Ascending aorta (tissue), 2 donors: ENCODE results near the gene KLF3. TPM values are rescaled to one million over a fixed set of nuclear protein-coding genes. Genes with fewer than 3 reads are reported as not detected.

ENCODE experiments used
- DNase-seq, 2 donors: peaks; one replicate each; pipeline ENCODE4 v3.0.0-alpha.2; 2019; ENCODE audit warnings: low spot score in 2 of 2
- H3K27ac ChIP-seq, 2 donors: fragments of 200-600 bp; sonication (generic); one replicate each; pipeline ENCODE4 v1.5.1; 2016 to 2017; ENCODE audit warnings: mild to moderate bottlenecking in 1 of 2
- H3K27me3 ChIP-seq: fragments of 200-600 bp; sonication (generic); one replicate; pipeline ENCODE4 v1.5.1; 2017
- H3K36me3 ChIP-seq, 2 donors: fragments of 200-600 bp; sonication (generic); one replicate each; pipeline ENCODE4 v1.5.1; 2016
- H3K4me1 ChIP-seq, 2 donors: fragments of 200-600 bp; sonication (generic); one replicate each; pipeline ENCODE4 v1.5.1; 2016 to 2017; ENCODE audit warnings: mild to moderate bottlenecking in 1 of 2
- H3K4me3 ChIP-seq, 2 donors: fragments of 200-600 bp; sonication (generic); one replicate each; pipeline ENCODE4 v1.5.1; 2016 to 2017; ENCODE audit warnings: mild to moderate bottlenecking in 1 of 2
- H3K9me3 ChIP-seq, 2 donors: fragments of 200-600 bp; sonication (generic); one replicate each; pipeline ENCODE4 v1.5.1; 2016
- CTCF ChIP-seq, 3 experiments: fragments of 200-600 bp in 2 of 3; fragments of 450-650 bp in 1 of 3; sonication (generic) in 2 of 3; IDR thresholded peaks; one replicate each; pipeline ENCODE4 v1.5.1; 2016 to 2019; ENCODE audit warnings: antibody characterized with exemption in 3 of 3, mild to moderate bottlenecking in 1 of 3, moderate library complexity in 1 of 3
- intact Hi-C: fragments of 100-400 bp; cut with DNase I; formaldehyde crosslinking; loops from one replicate; pipeline ENCODE4 v1.15.1; 2023
- total RNA-seq: library from RNA; depleted of rRNA; stranded (reverse); fragments of >200 nt; gene quantifications from one replicate; pipeline ENCODE4 v1.1.0, GENCODE V29; 2016

KLF3 gene
- total RNA-seq, 1 donor from 2014 or later, result 21.5 TPM

DNA sequence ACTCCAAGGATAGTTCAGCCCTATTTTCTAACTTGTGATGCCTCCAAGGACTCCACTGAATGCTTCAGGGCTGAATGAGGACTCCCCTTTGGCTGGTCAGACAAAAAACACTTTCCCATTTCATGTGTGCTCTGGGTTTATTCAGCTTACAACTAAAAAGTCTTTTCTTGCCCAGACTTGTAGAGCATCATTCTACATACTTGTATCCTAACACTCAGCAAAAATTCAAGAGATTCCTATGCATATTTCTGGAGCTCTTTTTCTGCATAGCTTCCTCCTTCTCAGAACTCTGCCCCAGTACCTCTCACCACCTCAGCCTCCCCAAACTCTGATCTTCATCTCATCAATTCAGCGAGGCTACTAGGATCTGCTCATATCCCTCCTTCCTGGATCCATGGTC lies 22.2 kb upstream of the KLF3 start:
- Histone ChIP-seq H3K27ac (no peak overlapping the region), H3K4me3 (no peak overlapping the region), H3K4me1 (no peaks in the 10 kb centered on the region), H3K9me3 (no peaks in the 10 kb centered on the region), H3K36me3 (no peaks in the 10 kb centered on the region), H3K27me3 (no peaks in the 10 kb centered on the region)
- TF ChIP-seq CTCF (IDR thresholded peaks at IDR 0.05), result no peak
- no peak for DNase-seq
- intact Hi-C loops, result no loop called here

- Histone ChIP-seq H3K27me3 (no peaks in the 10 kb centered on the region), H3K36me3 (no peaks in the 10 kb centered on the region), H3K4me1 (no peaks in the 10 kb centered on the region), H3K4me3 (no peak overlapping the region), H3K27ac (no peak overlapping the region), H3K9me3 (no peaks in the 10 kb centered on the region)
- intact Hi-C loops, result no loop called here
- no peak for DNase-seq
- no peak for TF ChIP-seq CTCF (IDR thresholded peaks at IDR 0.05)
Measured at GRCh38 chr4:38644201-38644600, 19.8 kb upstream of the KLF3 start.

DNA sequence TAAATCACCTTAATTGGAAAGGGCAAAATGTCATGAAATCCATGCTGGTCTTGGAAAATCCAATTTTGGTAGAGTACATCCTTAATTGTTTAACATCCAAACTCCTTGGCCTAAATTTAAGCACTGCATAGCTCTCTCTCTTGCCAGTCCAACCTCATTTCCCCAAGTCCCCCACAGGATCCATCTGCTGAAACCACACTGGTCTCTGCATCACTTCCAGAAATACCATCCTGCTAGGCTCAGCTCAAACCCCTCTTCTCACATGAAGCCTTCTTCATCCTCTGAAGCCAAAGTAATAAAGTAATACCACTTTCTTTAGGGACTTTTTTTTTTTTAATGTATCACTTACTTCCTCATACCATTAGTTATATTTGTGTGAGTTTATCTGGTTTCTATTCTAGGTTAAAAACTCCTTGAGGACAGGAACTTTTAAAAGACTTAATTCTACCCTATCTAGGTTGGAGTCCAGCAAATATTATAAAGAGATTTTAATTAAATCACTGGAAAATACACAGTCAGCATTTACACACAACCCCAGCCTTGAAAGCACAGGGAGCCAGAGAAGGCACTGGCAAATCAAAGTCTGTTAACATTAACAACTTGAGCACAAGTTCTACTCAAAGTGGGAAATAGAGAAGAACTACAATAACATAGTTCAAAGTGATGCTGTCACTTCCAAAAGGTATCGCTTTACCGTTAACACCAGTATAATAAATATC lies 16.7 kb upstream of the KLF3 start:
- H3K27me3 ChIP-seq, result no peaks in the 10 kb centered on the region
- H3K4me1 ChIP-seq, result no peaks in the 10 kb centered on the region
- no peaks in the 10 kb centered on the region for H3K36me3 ChIP-seq
- TF ChIP-seq CTCF (IDR thresholded peaks at IDR 0.05), result no peak
- no peak overlapping the region for H3K27ac ChIP-seq
- no peaks in the 10 kb centered on the region for H3K9me3 ChIP-seq
- intact Hi-C loops, result no loop called here
- DNase-seq, result no peak
- no peak overlapping the region for H3K4me3 ChIP-seq

- Histone ChIP-seq H3K4me3 (no peak overlapping the region), H3K27ac (no peak overlapping the region), H3K9me3 (no peaks in the 10 kb centered on the region), H3K27me3 (no peaks in the 10 kb centered on the region), H3K4me1 (no peaks in the 10 kb centered on the region), H3K36me3 (no peaks in the 10 kb centered on the region)
- no peak for DNase-seq
- no peak for TF ChIP-seq CTCF (IDR thresholded peaks at IDR 0.05)
- intact Hi-C loops, result no loop called here
Measured at GRCh38 chr4:38650133-38650532, 13.9 kb upstream of the KLF3 start.

GRCh38 chr4:38654273-38654672 lies 9.7 kb upstream of the KLF3 start:
- intact Hi-C loops, result no loop called here
- no peak overlapping the region for H3K4me3 ChIP-seq
- no peaks in the 10 kb centered on the region for H3K27me3 ChIP-seq
- no peaks in the 10 kb centered on the region for H3K36me3 ChIP-seq
- H3K4me1 ChIP-seq, result no peaks in the 10 kb centered on the region
- no peak for TF ChIP-seq CTCF (IDR thresholded peaks at IDR 0.05)
- H3K9me3 ChIP-seq, result no peaks in the 10 kb centered on the region
- no peak for DNase-seq
- H3K27ac ChIP-seq, result no peak overlapping the region

- H3K27me3 ChIP-seq, result no peaks in the 10 kb centered on the region
- intact Hi-C loops, result loop anchor here (5.0 kb wide), 1 partner anchor 34 kb away; no protein-coding TSS in a partner anchor
- no peaks in the 10 kb centered on the region for H3K4me1 ChIP-seq
- H3K9me3 ChIP-seq, result no peaks in the 10 kb centered on the region
- H3K27ac ChIP-seq, result no peak overlapping the region
- H3K4me3 ChIP-seq, result no peak overlapping the region
- no peaks in the 10 kb centered on the region for H3K36me3 ChIP-seq
- no peak for TF ChIP-seq CTCF (IDR thresholded peaks at IDR 0.05)
- no peak for DNase-seq
Measured at GRCh38 chr4:38656111-38656510, 7.9 kb upstream of the KLF3 start.
